ENCODE data around the gene NUP214.
"Not testable (repeated sequence)": the region's sequence is repeated elsewhere in the genome, so short reads cannot be mapped to it uniquely, and the experiment has no call there.

The NUP214 gene

GRCh38 chr9:131201856-131202255, 76.5 kb downstream of the NUP214 start:
- DNase-seq: no peak

DNA sequence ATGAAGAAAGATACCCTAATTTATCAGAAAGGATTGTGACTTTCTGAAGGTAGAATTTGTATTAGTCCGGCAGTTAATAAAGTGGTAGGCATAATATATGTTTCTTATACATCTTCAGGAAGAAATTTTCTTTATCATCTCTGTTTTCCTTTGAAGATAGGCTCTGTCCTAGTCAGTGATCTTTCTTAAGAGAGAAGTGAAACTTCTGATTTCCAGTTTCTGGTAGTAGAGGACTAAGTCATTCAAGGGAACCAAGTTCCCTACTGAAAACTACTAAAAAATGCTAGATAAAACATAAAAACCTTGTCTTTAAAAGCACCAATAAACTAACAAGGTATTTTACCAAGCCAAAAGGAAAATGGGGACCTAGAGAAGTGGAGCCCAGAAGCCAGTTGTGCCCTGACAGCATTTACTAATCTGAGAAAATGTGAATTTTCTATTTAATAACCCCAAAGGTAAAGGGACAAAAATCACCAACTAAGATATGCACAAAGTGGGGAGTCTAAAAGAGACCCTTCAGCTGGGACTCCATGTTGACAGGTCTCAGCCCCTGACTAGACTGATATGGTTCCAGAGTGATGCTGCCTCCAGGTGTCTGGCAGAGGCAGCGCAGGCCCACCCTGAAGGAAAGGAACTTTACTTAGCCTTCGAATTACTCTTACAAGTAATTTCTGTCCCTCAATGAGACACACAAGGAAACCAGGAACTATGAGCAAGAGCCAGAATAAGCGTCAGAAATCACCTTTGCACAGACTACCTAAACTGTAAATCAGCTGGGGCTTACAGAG, 78.2 kb downstream of the NUP214 start:
- no peak for DNase-seq

GRCh38 chr9:131204285-131204684, 78.9 kb downstream of the NUP214 start:
- no peak for DNase-seq

DNA sequence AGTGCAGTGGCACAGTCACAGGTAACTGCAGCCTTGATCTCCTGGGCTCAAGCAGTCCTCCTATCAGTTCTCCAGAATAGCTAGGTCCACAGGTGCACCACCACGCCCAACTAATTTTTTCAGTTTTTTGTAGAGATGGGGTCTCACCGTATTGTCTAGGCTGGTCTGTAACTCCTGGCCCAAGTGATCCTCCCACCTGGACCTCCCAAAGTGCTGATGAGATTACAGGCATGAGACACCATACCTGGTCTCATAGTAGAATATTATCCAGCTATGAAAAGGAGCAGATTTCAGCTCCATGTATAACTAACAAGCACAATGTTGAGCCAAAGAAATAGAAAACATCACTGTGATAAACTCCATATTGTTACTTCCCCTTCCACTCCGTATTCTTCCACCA, 81.1 kb downstream of the NUP214 start:
- DNase-seq: no peak

DNA sequence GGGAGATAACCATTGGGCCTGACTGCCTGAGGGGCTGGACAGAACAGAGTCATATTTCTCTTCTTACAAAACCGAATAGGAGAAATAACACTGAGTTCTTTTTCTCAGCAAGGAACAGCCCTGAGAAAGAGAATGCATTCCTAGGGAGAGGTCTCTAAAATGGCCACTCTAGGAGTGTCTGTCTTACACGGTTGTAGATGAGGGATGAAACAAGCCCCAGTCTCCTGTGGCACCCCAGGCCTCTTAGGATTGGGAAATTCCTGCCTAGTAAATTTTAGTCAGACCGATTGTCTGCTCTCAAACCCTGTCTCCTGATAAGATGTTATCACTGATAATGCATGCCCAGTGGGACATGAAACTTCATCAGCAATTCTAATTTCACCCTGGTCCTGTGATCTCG, 86.5 kb downstream of the NUP214 start:
- not testable (repeated sequence) for DNase-seq

DNA sequence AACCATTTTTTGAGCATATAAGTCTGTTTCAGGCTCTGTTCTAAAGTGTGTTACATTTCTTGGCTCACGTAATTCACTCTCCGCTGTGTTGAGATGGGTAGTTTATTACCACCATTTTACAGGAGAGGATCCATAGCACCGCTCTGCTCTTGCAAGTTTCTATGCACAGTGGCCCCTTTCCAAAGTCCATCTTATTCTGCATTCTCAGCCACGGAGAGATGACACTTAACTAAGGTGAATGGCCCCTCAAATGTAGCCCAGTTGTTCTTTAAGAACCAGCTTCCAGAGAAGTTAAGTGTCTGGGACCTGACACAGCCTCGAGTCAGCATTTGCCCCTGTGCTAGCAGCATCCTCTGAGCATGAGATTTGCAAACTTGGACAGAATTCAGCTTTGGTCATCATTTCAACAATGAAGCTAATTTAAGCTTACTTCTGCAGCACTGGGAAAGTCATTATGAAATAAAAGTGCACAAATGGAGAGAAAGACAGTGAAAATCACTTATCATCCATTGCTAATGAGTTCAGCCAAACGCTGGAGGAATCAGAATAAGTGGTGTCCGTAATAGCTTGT, 89.0 kb downstream of the NUP214 start:
- DNase-seq: no peak

- DNase-seq: no peak
Observed at GRCh38 chr9:131214876-131215275, 89.5 kb downstream of the NUP214 start.

DNA sequence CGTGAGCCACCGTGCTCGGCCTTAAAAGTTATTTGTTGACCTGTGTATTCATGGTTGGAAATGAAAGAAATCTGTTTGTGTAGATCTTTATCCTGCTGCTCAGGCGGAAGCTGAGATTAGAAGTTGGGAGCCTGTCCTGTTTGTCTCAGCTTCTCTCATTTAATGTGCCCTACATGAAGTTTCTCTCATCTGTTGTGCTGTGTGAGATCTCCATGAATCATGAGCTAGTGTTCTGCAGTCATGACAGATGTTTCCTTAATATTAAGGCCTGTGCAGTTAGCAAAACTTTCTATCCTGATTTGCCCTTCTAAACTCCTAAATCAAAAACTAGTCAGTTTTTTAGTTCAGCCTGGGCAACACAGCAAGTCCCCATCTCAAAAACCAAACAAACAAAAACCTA, 91.4 kb downstream of the NUP214 start:
- DNase-seq: no peak

DNA sequence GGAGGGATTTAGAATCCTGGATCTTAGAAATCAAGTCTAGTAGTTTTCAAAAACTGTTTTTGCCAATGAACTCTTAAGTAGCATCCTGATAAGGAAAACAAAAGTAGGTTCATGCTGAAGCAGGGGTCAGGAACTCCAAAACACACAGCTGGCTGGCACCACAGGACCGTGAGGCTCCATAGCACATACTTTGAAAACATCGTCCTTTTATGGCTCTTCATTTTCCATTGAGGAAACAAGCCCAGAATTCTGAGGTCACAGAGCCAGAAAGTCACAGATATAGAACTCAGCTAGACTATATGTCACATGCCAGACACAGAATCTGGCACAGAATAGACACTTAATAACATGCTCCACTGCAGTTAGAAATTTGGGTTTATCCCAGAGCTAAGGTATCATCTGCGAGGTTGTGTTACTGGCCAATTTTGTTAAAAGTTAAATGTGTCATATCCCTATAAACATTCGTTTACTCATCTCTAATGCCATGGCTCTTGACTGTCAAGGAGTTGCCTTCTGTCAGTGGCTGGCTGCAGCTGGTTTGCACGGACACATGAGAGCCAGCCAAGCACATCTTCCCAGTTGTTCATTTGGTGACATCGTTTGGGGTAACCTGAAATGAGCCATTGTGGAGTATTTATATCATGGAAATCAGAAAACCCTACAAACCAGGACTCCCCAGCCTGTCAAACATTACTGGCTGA, 92.1 kb downstream of the NUP214 start:
- DNase-seq: no peak

DNA sequence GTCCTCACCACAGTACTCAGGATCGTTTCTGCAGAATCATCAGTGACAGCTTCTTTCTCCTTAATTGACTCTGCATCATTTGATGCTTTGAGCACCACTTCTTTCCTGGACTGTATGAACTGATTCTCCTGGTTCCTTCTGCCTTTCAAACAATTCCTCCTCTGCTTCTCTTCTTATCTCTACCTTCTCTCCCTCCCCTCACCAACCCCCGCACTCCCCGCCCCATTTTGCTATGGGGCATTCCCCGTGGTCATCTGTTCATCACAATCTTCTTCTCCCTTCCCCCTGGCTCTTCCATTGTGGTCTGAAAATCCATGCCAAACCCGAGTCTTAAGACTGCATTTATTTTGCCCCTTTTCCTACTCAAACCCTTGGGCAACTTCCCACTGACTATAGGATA, 93.0 kb downstream of the NUP214 start:
- DNase-seq: no peak

- no peak for DNase-seq
Observed at GRCh38 chr9:131220485-131220884, 95.1 kb downstream of the NUP214 start.

- no peak for DNase-seq
Observed at GRCh38 chr9:131222460-131222859, 97.1 kb downstream of the NUP214 start.

GRCh38 chr9:131226226-131226625, 100.8 kb downstream of the NUP214 start:
- no peak for DNase-seq

DNA sequence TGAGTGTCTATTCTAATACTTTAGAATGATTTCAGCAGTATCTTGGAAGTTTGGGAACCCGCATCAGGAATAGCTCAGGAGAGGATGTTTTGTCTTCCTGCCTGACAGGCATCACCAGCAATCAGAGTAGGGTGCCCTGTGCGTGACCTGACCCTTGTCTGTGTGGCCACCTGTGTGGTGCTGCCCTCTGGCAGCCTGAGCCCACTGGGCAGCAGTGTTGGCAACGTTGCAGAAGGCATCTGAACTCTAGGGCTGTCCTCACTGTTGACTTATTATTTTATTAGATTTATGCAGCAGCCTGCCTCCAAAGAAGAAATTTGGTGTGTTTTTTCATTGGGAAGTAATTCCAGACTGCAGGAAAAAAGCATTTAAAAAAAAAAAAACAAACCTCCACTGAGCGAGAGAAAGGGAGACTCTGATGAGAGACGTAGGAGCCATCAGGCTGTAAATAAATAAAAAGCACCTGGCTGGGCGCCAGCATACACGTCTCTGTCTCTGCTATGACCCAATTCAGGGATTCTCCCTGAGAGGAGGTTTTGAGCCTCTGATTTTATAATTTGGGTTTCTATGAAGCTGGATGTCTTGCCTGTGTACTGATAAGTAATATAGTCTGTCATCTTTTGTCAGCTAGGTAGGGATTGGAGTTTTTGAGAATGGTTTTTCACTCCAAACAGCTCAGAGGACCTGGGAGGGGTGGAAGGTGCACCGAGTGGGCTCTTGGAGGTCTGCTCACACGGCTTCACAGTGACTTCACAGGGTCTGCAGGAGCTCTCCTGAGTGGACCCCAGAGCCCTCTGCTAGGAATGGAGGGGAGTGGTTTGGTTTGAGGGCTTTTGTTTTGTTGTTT, 101.9 kb downstream of the NUP214 start:
- DNase-seq: no peak

DNA sequence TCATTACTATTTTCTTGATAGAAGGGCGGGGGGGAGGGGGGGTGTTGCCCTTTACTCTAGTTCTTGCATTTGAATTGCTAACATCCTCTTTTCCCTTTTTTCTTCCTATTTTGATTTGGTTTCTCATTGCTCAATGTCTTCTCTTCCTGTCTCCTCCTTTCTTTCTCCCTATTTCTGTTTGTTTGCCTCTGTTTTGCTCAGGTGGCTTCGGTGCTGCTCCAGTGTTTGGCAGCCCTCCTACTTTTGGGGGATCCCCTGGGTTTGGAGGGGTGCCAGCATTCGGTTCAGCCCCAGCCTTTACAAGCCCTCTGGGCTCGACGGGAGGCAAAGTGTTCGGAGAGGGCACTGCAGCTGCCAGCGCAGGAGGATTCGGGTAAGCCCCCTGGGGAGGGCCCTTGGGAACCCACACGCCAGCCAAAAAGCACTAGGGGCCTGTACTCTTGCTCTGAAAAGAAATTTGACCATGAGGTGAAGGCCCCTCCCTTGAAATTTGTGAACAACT, 102.6 kb downstream of the NUP214 start:
- no peak for DNase-seq

DNA sequence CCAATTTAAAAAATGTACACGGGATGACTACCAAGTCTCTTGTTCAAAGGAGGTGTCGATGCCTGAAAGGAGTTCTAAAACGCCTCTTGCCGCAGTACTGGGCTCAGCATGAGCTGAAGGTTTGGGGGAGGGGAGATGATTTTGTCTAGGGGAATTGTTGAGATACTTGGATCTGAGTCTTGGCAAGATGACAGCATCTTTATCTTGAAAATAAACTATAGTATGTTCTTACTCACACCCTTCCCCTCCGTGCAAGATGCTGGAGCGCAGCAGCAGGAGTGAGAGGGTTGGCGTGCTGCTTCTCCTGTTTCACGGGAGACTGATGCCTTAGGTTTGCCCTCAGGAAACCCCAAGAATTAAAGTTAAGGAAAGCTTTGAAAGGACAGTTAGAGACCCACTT, 103.6 kb downstream of the NUP214 start:
- DNase-seq: no peak

DNA sequence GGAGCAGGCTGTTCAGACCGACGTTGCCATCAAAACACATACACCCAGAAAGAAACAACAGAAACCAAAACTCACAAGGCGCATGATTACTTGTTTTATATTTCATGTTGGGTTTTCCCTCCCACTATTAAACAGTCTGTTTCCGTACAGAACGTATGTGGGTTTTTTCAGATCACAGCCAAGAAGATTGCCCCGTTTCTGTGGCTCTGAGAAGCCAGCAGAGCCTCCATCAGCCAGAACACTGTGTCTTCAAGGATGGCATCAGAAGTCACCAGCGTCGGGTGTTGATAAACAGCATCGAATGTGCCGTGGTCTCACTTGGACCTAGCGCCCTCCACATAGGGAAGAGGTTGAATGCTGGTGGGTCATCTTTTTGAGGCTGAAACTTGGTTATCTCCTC, 108.2 kb downstream of the NUP214 start:
- DNase-seq: no peak

GRCh38 chr9:131233995-131234394, 108.6 kb downstream of the NUP214 start:
- no peak for DNase-seq

DNA sequence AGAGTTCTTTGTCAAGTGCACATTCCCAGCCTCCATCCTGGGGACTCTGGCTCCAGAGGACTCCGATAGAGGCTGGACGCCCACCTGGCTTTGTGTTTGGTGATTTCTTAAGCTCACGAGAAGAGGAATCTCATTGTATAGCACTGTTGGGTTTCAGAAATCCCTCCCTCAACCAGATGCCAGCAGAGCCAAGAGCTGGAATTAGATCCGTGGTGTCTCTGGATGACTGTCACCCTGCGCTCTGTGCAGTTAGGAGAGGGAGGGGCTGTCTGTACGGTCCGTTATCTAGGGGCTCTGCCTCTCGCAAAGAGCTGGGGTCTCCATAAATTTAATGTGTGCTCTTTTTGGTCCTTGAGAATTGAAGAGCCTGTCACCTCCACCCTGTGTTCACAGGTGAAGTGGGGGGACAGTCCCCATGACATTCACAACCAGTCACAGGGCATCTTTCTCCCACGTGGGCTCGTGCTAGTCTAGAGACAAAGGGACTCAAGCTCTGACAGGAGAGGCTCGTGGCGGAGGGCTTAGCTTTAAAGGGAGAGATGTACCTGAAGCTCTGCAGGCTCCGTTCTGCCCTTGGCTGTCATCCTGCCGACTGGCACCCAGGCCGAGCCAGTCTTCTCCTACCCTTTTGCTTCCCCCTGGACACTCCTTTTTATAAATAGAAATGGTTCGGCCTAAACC, 109.6 kb downstream of the NUP214 start:
- no peak for DNase-seq

DNA sequence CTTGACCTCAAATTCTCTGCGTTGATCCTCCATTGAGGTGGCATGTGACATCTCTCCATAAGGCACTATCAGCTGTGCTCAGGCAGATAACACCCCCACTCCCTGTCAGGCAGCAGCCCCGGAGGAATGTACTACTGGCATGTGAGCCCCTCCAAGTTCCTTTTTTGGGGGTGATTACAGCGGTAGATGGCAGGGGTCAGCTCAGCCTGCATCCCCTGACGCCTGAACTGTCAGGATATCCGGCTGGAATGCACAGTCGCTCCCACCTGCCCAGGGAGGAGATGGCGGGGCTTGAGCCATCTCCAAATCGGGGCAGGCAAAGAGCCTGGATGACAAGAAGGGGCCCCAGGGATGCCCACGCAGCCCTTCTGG, 110.1 kb downstream of the NUP214 start:
- no peak for DNase-seq

- DNase-seq: no peak
Observed at GRCh38 chr9:131236161-131236560, 110.8 kb downstream of the NUP214 start.

DNA sequence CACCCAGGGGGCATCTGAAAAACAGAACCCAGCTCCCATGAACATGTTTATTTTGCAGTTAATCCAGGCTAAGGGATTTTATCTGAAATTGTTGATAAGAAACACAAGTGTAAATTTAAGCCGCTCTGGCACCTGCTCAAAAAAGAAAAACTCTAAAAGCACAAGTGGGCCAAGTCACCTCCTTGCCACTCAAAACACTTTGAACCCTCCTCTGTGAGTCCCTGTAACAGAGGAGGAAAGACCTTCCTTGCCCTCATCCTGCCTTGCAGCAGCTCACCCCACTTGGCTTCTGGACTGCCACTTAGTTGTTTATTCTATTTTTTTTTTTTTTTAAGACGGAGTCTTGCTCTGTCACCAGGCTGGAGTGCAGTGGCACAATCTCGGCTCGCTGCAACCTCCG, 111.4 kb downstream of the NUP214 start:
- DNase-seq: no peak

DNA sequence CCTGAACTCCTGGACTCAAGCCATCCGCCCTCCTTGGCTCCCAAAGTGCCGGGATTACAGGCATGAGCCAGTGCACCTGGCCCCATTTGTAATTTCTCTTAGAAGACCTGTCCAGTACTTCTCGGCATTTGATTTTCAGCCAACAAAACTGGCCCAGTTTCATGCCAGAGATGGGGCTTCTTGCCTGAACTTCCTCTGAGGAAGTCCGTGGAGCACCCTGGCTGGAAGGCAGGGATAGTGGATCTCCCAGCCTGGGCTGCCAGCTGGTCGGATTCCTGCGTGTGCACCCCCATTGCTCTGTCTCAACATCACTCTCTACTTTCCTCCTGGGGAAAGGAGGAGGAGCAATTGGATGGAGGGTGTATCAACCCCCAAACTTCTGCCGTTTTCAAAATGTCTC, 111.9 kb downstream of the NUP214 start:
- no peak for DNase-seq

Measured in stimulated activated CD4-positive, alpha-beta T cell treated with anti-CD3 and anti-CD28 coated beads, Interleukin-1b, Interleukin-23, amount 100 ng/mL, for 48 hours (primary cell).